ENCODE results near the gene MTPN.

DNA sequence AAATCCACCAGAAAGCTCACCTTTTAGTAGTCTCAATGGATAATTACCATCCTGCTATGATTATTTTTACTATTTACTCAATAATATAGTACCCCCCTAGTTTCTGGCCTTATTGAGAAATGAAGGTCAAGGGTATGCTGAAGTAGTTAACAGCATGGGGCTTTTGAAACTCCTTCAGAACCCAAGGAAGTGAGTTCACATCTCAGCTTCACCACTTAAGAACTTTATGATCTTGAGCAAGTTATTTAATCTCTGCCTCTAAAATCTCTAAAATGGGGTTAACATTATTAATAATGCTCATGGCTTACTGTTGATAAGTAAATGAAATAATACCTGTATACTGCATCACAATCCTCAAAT, 5.8 kb downstream of the MTPN start:
- TF ChIP-seq, protein P1, sequence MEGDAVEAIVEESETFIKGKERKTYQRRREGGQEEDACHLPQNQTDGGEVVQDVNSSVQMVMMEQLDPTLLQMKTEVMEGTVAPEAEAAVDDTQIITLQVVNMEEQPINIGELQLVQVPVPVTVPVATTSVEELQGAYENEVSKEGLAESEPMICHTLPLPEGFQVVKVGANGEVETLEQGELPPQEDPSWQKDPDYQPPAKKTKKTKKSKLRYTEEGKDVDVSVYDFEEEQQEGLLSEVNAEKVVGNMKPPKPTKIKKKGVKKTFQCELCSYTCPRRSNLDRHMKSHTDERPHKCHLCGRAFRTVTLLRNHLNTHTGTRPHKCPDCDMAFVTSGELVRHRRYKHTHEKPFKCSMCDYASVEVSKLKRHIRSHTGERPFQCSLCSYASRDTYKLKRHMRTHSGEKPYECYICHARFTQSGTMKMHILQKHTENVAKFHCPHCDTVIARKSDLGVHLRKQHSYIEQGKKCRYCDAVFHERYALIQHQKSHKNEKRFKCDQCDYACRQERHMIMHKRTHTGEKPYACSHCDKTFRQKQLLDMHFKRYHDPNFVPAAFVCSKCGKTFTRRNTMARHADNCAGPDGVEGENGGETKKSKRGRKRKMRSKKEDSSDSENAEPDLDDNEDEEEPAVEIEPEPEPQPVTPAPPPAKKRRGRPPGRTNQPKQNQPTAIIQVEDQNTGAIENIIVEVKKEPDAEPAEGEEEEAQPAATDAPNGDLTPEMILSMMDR (IDR thresholded peaks at IDR 0.05), result no peak
- TF ChIP-seq POLR2A (IDR thresholded peaks at IDR 0.05), result no peak
